GM23338 (cell line): ENCODE data around the gene RIC3. TPM values are rescaled to one million over a fixed set of nuclear protein-coding genes. Genes with fewer than 3 reads are reported as not detected.

Experiments
- ATAC-seq: fragments of 200-7000 bp; cut with Tn5 transposase; 3 replicates; pipeline ENCODE4 v1.9.1; 2020
- DNase-seq: peaks from one replicate; pipeline ENCODE4 v3.0.0-alpha.2; 2015; ENCODE audit warnings: low spot score
- H2AFZ ChIP-seq: fragments of 200-600 bp; sonication (generic); 2 replicates; pipeline ENCODE4 v1.8.0; 2016; ENCODE audit warnings: antibody characterized with exemption, mild to moderate bottlenecking, moderate library complexity
- H3F3A ChIP-seq: fragments of 200-600 bp; sonication (generic); replicated peaks from 2 replicates; pipeline ENCODE4 v1.8.0; 2017; ENCODE audit warnings: antibody characterized with exemption, mixed run types, low read depth
- H3K27ac ChIP-seq: fragments of 200-600 bp; sonication (generic); 2 replicates; pipeline ENCODE4 v1.6.1; 2016; ENCODE audit warnings: low read depth
- H3K27me3 ChIP-seq: fragments of 200-600 bp; sonication (generic); 2 replicates; pipeline ENCODE4 v1.8.0; 2016; ENCODE audit warnings: mild to moderate bottlenecking, mixed run types, moderate library complexity; ENCODE audit not compliant: insufficient read depth
- H3K36me3 ChIP-seq: fragments of 200-600 bp; sonication (generic); 2 replicates; pipeline ENCODE4 v1.8.0; 2016; ENCODE audit warnings: mild to moderate bottlenecking; ENCODE audit not compliant: insufficient read depth
- H3K4me1 ChIP-seq: fragments of 200-600 bp; sonication (generic); 2 replicates; pipeline ENCODE4 v1.8.0; 2016; ENCODE audit warnings: mild to moderate bottlenecking, moderate library complexity; ENCODE audit not compliant: insufficient read depth
- H3K4me2 ChIP-seq: fragments of 200-600 bp; sonication (generic); 2 replicates; pipeline ENCODE4 v1.7.1; 2017; ENCODE audit warnings: mixed run types
- H3K4me3 ChIP-seq: fragments of 200-600 bp; sonication (generic); 2 replicates; pipeline ENCODE4 v1.6.1; 2016; ENCODE audit warnings: mixed run types
- H3K79me2 ChIP-seq: fragments of 200-600 bp; sonication (generic); replicated peaks from 2 replicates; pipeline ENCODE4 v1.8.0; 2017; ENCODE audit warnings: mild to moderate bottlenecking; ENCODE audit not compliant: insufficient read depth
- H3K9me2 ChIP-seq: fragments of 200-600 bp; sonication (generic); 2 replicates; pipeline ENCODE4 v1.8.0; 2017; ENCODE audit not compliant: insufficient read depth
- H4K20me1 ChIP-seq: fragments of 200-600 bp; sonication (generic); replicated peaks from 2 replicates; pipeline ENCODE4 v1.8.0; 2017; ENCODE audit warnings: mild to moderate bottlenecking; ENCODE audit not compliant: insufficient read depth
- H3K27ac Mint-ChIP-seq: 2 replicates; pipeline ENCODE4 v1.8.0; 2020; ENCODE audit warnings: inconsistent platforms, mild to moderate bottlenecking, moderate library complexity, mixed read lengths
- H3K27me3 Mint-ChIP-seq: 3 replicates; pipeline ENCODE4 v1.8.0; 2022; ENCODE audit warnings: low read depth, mild to moderate bottlenecking, moderate library complexity, mixed read lengths, inconsistent platforms; ENCODE audit not compliant: insufficient read depth, poor library complexity
- H3K36me3 Mint-ChIP-seq: 3 replicates; pipeline ENCODE4 v1.8.0; 2021; ENCODE audit warnings: low read depth, mild to moderate bottlenecking, inconsistent platforms, moderate library complexity, mixed read lengths
- H3K4me1 Mint-ChIP-seq: 3 replicates; pipeline ENCODE4 v1.8.0; 2020; ENCODE audit warnings: mild to moderate bottlenecking, inconsistent platforms, mixed read lengths
- H3K4me3 Mint-ChIP-seq: 3 replicates; pipeline ENCODE4 v1.8.0; 2021; ENCODE audit warnings: moderate library complexity, mild to moderate bottlenecking, inconsistent platforms, mixed read lengths
- H3K9me3 Mint-ChIP-seq: 3 replicates; pipeline ENCODE4 v1.8.0; 2020; ENCODE audit warnings: moderate library complexity, mild to moderate bottlenecking, inconsistent platforms, mixed read lengths
- EZH2 ChIP-seq: fragments of 200-600 bp; sonication (generic); IDR thresholded peaks from one replicate; pipeline ENCODE4 v1.8.0; 2017; ENCODE audit warnings: antibody characterized with exemption, mild to moderate bottlenecking, low read depth; ENCODE audit not compliant: unreplicated experiment
- JUNB ChIP-seq: IDR thresholded peaks from one replicate; pipeline ENCODE4 v1.6.1; 2016; ENCODE audit warnings: antibody characterized with exemption; ENCODE audit not compliant: unreplicated experiment
- polyA plus RNA-seq: library from polyadenylated mRNA; unstranded; fragments of >200 nt; fragmentation: Nextera tagmentation; extraction: Ambion mirVana; gene quantifications from 2 replicates; pipeline ENCODE4 v1.2.1, GENCODE V29; 2016
- total RNA-seq: library from RNA; depleted of rRNA; stranded (reverse); fragments of >200 nt; shearing (Covaris generic); gene quantifications from 2 replicates; pipeline ENCODE4 v1.2.3, GENCODE V29; 2014
- TF ChIP-seq, protein P1 (sequence below): IDR thresholded peaks from one replicate; pipeline ENCODE4 v1.6.1; 2018; ENCODE audit warnings: antibody characterized with exemption; ENCODE audit not compliant: unreplicated experiment
- TF ChIP-seq, protein P2 (sequence below): fragments of 250-450 bp; sonication (Bioruptor Pico); IDR thresholded peaks from 2 replicates; pipeline ENCODE4 v1.5.0; 2020; ENCODE audit warnings: mild to moderate bottlenecking, moderate library complexity

The RIC3 gene
- total and polyA plus RNA-seq, 2 experiments from 2014 or later: 17.8 to 21.3 TPM

DNA sequence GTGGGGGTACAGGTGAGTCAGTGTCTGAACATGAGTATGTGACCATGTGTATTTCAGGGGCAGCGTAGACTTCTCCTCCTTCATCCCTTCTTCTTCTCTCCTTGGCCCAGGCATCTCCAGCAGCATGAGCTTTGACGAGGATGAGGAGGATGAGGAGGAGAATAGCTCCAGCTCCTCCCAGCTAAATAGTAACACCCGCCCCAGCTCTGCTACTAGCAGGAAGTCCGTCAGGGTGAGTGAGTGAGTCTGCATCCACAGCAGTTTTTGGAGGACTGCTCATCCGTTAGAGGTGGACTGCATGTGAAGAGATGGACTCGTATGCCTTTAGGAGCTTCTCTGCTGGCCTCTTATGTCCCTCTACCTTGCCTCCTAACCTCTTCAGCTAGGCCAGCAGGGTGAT, 72.2 kb downstream of the RIC3 start (continued):
- TF ChIP-seq, protein P1, sequence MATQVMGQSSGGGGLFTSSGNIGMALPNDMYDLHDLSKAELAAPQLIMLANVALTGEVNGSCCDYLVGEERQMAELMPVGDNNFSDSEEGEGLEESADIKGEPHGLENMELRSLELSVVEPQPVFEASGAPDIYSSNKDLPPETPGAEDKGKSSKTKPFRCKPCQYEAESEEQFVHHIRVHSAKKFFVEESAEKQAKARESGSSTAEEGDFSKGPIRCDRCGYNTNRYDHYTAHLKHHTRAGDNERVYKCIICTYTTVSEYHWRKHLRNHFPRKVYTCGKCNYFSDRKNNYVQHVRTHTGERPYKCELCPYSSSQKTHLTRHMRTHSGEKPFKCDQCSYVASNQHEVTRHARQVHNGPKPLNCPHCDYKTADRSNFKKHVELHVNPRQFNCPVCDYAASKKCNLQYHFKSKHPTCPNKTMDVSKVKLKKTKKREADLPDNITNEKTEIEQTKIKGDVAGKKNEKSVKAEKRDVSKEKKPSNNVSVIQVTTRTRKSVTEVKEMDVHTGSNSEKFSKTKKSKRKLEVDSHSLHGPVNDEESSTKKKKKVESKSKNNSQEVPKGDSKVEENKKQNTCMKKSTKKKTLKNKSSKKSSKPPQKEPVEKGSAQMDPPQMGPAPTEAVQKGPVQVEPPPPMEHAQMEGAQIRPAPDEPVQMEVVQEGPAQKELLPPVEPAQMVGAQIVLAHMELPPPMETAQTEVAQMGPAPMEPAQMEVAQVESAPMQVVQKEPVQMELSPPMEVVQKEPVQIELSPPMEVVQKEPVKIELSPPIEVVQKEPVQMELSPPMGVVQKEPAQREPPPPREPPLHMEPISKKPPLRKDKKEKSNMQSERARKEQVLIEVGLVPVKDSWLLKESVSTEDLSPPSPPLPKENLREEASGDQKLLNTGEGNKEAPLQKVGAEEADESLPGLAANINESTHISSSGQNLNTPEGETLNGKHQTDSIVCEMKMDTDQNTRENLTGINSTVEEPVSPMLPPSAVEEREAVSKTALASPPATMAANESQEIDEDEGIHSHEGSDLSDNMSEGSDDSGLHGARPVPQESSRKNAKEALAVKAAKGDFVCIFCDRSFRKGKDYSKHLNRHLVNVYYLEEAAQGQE: no peak
- no peak for TF ChIP-seq EZH2

DNA sequence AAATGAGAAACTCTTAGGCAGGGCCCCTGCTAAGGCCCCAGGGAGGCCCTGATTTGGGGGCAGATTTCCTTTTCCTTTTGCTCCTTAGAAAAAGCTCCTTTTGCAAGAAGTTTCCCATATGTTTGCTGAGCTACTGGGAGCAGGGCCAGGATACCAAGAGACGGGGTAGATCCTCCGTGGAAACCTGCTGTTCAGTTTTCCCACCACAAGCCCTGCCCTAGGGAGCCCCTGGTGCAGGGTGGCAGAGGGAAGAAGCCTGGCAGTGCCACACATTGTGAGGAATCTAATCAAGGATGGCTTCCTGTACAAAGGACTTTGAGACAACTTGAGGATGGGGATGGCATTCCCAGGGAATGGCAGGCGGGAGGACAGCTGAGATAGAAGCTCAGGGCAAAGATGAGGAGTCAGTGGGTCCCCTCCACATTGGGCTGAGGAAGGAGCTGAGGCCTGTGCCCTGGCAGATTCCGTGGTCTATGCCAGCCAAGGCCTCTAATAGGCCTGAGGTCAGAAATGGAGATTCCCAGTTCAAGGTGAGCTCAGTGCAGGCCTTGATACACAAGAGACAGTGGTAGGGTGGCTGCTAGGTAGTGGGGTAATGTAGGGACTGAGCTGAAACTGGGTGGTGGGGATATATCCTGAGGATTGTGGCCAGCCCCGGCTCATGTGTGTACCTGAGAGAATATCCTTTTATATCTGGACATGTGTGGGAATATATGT, 72.9 kb downstream of the RIC3 start:
- no peak for ATAC-seq
- Histone ChIP-seq H3K36me3 (peaks cover 5% of the 10 kb centered on the region), H3K4me3 (no peak overlapping the region), H3K79me2 (no peaks in the 10 kb centered on the region), H3K27ac (no peak overlapping the region), H3K4me1 (no peaks in the 10 kb centered on the region), H3K4me2 (no peak overlapping the region), H4K20me1 (no peaks in the 10 kb centered on the region; the same call in 1 of the 2 replicates), H3K27me3 (no peaks in the 10 kb centered on the region), H3K9me2 (no peaks in the 10 kb centered on the region), H2AFZ (no peak overlapping the region), H3F3A (no peaks in the 10 kb centered on the region)
- Mint-ChIP-seq H3K4me3 (no peak overlapping the region), H3K27me3 (peaks cover 7% of the 10 kb centered on the region), H3K4me1 (no peaks in the 10 kb centered on the region), H3K36me3 (peaks cover 32% of the 10 kb centered on the region), H3K9me3 (no peaks in the 10 kb centered on the region), H3K27ac (no peak overlapping the region)
- TF ChIP-seq JUNB: no peak
- TF ChIP-seq, protein P2, sequence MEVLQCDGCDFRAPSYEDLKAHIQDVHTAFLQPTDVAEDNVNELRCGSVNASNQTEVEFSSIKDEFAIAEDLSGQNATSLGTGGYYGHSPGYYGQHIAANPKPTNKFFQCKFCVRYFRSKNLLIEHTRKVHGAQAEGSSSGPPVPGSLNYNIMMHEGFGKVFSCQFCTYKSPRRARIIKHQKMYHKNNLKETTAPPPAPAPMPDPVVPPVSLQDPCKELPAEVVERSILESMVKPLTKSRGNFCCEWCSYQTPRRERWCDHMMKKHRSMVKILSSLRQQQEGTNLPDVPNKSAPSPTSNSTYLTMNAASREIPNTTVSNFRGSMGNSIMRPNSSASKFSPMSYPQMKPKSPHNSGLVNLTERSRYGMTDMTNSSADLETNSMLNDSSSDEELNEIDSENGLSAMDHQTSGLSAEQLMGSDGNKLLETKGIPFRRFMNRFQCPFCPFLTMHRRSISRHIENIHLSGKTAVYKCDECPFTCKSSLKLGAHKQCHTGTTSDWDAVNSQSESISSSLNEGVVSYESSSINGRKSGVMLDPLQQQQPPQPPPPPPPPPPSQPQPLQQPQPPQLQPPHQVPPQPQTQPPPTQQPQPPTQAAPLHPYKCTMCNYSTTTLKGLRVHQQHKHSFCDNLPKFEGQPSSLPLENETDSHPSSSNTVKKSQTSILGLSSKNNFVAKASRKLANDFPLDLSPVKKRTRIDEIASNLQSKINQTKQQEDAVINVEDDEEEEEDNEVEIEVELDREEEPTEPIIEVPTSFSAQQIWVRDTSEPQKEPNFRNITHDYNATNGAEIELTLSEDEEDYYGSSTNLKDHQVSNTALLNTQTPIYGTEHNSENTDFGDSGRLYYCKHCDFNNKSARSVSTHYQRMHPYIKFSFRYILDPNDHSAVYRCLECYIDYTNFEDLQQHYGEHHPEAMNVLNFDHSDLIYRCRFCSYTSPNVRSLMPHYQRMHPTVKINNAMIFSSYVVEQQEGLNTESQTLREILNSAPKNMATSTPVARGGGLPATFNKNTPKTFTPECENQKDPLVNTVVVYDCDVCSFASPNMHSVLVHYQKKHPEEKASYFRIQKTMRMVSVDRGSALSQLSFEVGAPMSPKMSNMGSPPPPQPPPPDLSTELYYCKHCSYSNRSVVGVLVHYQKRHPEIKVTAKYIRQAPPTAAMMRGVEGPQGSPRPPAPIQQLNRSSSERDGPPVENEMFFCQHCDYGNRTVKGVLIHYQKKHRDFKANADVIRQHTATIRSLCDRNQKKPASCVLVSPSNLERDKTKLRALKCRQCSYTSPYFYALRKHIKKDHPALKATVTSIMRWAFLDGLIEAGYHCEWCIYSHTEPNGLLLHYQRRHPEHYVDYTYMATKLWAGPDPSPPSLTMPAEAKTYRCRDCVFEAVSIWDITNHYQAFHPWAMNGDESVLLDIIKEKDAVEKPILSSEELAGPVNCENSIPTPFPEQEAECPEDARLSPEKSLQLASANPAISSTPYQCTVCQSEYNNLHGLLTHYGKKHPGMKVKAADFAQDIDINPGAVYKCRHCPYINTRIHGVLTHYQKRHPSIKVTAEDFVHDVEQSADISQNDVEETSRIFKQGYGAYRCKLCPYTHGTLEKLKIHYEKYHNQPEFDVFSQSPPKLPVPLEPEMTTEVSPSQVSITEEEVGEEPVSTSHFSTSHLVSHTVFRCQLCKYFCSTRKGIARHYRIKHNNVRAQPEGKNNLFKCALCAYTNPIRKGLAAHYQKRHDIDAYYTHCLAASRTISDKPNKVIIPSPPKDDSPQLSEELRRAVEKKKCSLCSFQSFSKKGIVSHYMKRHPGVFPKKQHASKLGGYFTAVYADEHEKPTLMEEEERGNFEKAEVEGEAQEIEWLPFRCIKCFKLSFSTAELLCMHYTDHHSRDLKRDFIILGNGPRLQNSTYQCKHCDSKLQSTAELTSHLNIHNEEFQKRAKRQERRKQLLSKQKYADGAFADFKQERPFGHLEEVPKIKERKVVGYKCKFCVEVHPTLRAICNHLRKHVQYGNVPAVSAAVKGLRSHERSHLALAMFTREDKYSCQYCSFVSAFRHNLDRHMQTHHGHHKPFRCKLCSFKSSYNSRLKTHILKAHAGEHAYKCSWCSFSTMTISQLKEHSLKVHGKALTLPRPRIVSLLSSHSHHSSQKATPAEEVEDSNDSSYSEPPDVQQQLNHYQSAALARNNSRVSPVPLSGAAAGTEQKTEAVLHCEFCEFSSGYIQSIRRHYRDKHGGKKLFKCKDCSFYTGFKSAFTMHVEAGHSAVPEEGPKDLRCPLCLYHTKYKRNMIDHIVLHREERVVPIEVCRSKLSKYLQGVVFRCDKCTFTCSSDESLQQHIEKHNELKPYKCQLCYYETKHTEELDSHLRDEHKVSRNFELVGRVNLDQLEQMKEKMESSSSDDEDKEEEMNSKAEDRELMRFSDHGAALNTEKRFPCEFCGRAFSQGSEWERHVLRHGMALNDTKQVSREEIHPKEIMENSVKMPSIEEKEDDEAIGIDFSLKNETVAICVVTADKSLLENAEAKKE (CRISPR knock-in tag): no peak
- no peak for DNase-seq
